Stimulated activated CD4-positive, alpha-beta T cell treated with anti-CD3 and anti-CD28 coated beads, Interleukin-1b, Interleukin-23, amount 100 ng/mL, for 1 hour (primary cell): Measurements from ENCODE around the gene NIN.

ENCODE experiments used
- DNase-seq, 2 donors: peaks; one replicate each; pipeline ENCODE4 v3.0.0-alpha.2; 2020; ENCODE audit warnings: low read depth in 2 of 2

The NIN gene, protein sequence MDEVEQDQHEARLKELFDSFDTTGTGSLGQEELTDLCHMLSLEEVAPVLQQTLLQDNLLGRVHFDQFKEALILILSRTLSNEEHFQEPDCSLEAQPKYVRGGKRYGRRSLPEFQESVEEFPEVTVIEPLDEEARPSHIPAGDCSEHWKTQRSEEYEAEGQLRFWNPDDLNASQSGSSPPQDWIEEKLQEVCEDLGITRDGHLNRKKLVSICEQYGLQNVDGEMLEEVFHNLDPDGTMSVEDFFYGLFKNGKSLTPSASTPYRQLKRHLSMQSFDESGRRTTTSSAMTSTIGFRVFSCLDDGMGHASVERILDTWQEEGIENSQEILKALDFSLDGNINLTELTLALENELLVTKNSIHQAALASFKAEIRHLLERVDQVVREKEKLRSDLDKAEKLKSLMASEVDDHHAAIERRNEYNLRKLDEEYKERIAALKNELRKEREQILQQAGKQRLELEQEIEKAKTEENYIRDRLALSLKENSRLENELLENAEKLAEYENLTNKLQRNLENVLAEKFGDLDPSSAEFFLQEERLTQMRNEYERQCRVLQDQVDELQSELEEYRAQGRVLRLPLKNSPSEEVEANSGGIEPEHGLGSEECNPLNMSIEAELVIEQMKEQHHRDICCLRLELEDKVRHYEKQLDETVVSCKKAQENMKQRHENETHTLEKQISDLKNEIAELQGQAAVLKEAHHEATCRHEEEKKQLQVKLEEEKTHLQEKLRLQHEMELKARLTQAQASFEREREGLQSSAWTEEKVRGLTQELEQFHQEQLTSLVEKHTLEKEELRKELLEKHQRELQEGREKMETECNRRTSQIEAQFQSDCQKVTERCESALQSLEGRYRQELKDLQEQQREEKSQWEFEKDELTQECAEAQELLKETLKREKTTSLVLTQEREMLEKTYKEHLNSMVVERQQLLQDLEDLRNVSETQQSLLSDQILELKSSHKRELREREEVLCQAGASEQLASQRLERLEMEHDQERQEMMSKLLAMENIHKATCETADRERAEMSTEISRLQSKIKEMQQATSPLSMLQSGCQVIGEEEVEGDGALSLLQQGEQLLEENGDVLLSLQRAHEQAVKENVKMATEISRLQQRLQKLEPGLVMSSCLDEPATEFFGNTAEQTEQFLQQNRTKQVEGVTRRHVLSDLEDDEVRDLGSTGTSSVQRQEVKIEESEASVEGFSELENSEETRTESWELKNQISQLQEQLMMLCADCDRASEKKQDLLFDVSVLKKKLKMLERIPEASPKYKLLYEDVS (N-terminal part only)

DNA sequence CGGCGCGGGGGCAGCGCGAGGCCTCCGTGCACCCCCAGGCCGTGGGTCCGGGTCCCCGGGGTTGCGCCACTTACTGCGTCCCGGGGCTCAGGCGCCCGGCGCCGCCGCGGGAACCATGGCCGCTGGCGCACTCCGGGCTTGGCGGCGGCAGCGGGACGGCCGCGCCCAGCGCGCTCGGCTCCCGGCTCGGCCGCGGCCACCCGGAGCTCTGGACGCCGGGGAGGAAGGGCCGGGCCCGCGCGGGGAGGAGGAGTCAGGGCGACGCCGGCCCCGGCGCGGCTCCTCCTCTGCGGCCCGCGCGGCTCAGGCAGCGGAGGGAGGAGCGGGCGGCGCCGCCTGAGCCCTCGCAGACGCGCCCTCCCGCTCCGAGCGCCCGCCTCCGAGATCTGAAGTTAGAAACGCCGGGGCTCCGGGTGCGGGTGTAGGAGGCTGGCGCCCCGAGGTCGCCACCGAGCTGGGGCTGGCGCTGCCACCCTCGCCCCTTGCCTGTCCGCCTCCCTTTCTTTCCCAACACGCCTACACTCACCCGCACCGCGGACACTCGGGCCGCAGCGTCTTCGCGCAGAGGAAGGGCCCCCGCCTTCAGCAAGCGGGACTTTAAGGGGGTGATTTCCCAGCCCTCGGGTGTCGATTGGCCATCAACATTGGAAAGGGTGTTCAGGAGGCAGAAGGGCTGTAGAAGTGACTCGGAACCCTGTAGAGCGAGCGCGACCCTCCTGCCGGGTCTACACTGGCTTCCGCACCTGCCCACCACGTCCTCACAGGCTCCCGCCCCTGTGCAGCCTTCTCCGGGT lies at the start of gene NIN:
Gene NIN (minus strand): TSS at position 231 of the 794 bp plus-strand sequence. CDS start 9,106 bp downstream, outside the sequence.
- DNase-seq, result peak in 1 of 2 donors; percentile 54

DNA sequence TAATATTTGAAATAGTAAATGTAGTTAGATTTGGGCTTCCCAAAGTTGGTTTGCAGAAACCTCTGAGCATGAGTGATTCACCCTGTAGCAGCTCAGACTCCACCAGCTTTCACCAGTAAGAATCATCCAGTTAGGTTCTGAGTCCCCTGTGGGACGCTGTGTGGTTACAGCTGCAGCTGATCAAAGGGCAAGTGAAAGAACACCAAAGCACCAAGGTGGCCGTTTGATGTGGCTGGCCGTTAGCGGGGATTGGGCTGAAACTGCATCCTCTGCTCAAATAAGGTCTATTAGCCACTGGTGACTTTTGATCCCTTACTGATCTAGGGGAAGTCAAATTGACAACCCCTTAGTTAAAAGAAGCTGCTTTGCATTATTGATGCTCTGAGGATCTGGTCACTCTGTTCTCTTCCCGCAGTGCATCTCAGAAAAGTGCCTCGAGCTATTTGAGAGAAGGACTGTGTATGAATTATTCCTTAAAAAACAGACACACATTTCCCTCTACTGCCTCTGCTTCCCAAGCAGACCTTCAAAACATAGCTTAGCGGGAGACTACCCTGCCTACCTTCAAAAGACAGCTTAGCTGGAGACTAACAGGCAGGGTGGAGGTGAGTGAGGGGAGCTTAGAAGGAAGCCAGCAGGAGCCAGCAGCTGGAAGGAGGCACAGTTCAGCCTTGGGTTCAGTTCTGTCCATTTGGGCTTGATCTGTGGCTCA lies 44.6 kb upstream of the NIN start:
- DNase-seq, result no peak

GRCh38 chr14:50874757-50875156 lies 43.8 kb upstream of the NIN start:
- no peak for DNase-seq

DNA sequence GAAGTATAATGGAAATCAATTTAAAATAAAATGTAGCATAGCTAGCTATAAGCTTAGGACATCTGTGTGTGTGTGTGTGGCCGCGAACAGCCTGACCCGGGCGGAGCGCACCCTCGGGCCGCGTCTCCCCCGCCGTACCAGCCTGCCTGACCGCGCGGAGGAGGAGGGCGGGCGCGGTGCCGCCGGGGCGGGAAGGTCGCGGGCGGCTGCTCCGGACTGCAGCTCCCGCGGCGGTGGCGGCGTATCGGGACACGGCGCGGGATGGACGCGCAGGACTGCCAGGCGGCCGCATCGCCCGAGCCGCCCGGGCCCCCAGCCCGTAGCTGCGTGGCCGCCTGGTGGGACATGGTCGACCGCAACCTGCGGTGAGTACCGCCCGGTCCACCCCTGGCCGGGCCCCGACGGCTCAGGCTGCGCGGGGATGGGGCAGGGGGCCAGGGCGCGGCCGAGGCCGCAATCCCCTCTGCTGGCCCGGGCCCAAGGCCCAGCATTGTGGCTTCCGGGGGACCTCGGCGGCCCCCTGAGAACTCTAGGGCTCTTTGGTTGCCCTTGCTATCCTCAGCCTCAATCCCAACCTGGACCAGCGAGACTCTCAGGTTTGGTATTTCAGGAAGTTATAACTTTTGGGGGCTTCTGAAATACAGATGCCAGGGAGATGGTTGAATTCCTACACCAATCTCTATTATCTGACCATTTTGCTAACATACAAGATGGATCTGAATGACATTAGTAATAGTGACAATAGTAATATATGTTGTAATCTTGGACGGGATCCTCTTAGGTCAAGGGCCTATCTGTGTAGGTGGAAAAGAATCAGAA lies 41.2 kb upstream of the NIN start, which contains the start of gene ABHD12B:
Gene ABHD12B (plus strand): TSS at position 140 of the 819 bp plus-strand sequence. CDS start 122 bp downstream, at position 262.
- DNase-seq, result no peak

DNA sequence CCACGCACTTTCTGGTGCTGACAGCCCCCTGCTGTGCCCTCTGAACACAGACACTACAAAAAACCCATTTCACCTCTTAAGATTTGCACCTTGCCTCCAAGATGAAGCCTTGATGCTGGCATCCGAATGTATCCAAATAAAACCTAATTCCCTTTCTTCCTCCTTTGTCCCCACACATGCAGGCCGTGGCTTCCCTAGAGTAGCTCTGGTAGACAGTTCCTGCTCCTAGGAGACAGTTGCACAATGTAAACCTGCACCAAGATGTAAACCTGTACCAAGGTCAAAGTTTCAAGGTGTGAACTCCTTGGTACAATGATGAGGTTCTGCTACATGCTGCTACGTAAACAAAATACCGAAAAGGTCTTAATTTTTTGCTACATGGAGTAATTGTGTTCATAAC lies 40.3 kb upstream of the NIN start:
- no peak for DNase-seq

GRCh38 chr14:50865391-50866076 lies 34.6 kb upstream of the NIN start:
- DNase-seq, result no peak

DNA sequence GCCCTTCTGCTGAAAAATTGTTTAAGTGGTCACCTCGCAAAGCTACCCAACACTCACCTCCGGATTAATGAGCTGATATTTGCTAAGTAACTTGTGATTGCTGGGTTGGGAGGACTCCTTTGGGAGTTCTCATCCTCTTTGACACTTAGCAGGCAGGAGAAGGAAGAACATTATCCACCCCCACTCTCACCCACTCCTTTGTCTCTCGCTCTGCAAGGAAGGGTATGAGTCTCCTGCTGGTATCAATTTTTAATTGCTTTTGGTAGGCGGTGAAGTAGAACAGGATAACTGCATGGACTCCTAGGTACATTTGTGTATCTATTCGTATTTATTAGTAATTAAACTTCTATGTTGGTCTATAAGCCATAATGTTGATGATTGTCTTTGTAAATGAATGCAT lies 34.0 kb upstream of the NIN start:
- DNase-seq, result no peak

DNA sequence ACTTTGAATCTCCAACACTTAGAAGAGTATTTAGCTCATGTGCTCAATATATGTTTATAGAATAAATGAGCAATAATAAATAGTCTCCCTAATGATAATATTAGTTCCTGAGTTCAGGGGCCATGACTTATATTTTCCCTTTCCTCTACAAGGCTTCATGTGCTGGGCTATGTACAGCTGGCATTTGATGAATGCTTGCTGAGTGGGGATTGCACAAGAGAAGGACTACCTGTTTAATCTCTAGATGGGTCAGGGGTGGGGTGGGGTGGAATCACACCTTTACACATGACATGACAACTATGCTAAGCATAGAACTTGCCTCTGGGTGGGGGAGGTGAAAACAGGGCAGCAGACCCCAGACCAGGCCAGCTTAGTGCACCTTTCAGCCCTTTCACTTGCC lies 33.3 kb upstream of the NIN start:
- DNase-seq, result no peak

- DNase-seq, result no peak
Observed at GRCh38 chr14:50862036-50862570, 31.1 kb upstream of the NIN start.

- peak; percentile 76 to 88 for DNase-seq
Observed at GRCh38 chr14:50860478-50861086, 29.6 kb upstream of the NIN start.

- no peak for DNase-seq
Observed at GRCh38 chr14:50859296-50859624, 28.3 kb upstream of the NIN start.

- no peak for DNase-seq
Observed at GRCh38 chr14:50856660-50857059, 25.7 kb upstream of the NIN start.

DNA sequence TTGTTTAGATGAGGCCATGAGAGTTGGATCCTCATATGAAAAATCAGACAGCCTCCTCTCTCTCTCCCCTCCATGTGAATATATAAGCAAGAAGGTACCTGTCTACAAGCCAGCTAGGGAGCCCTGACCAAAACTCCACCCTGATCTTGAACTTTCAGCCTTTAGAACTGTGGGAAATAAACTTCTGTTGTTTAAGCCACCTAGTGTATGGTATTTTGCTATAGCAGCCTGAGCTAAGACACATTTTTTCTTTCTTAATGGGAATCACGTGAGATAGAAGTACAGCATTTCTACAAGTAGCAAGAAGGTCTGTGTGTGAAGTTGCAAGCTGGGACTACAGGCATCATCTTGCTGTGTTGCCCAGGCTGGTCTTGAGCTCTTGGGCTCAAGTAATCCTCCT lies 24.6 kb upstream of the NIN start:
- DNase-seq, result no peak

GRCh38 chr14:50854521-50854920 lies 23.6 kb upstream of the NIN start:
- DNase-seq, result no peak

- no peak for DNase-seq
Observed at GRCh38 chr14:50853891-50854290, 22.9 kb upstream of the NIN start.

GRCh38 chr14:50846226-50846880 lies 15.4 kb upstream of the NIN start:
- no peak for DNase-seq

- no peak for DNase-seq
Observed at GRCh38 chr14:50845166-50845565, 14.2 kb upstream of the NIN start.

- DNase-seq, result no peak
Observed at GRCh38 chr14:50844391-50844790, 13.4 kb upstream of the NIN start.
